Caco-2 (cell line): ENCODE data around the gene AFMID. TPM values are rescaled to one million over a fixed set of nuclear protein-coding genes. Genes with fewer than 3 reads are reported as not detected.

Experiments
- BruUV-seq: library from RNA; stranded (reverse); fragments of 400-500 nt; replicated peaks from 2 replicates; lab custom pipeline; 2021; lab: Mats Ljungman, UMichigan
- CTCF ChIA-PET: fragments of 300-600 bp; sonication (Branson Sonifier 250); formaldehyde crosslinking; loops from one replicate; lab custom pipeline; 2022; ENCODE audit warnings: antibody characterized with exemption; lab: Charles Lee
- POLR2A ChIA-PET: fragments of 300-600 bp; sonication (Branson Sonifier 250); formaldehyde crosslinking; loops from one replicate; lab custom pipeline; 2022; ENCODE audit warnings: antibody characterized with exemption; lab: Charles Lee
- DNase-seq, 2 experiments: peaks; one replicate each; pipeline versions ENCODE4 v3.0.0 to v3.0.0-alpha.2; 2020 to 2022
- H3K27me3 ChIP-seq: replicated peaks from 2 replicates; pipeline ENCODE4 v1.6.0; 2011; ENCODE audit warnings: low read length; ENCODE audit not compliant: control insufficient read depth, insufficient read depth
- H3K36me3 ChIP-seq: 2 replicates; pipeline ENCODE4 v1.5.1; 2011; ENCODE audit warnings: low read length; ENCODE audit not compliant: control insufficient read depth, insufficient read depth
- H3K4me1 ChIP-seq: fragments of 250-450 bp; sonication (Bioruptor Pico); 2 replicates; pipeline ENCODE4 v1.5.1; 2020; ENCODE audit warnings: mild to moderate bottlenecking
- H3K4me3 ChIP-seq: 2 replicates; pipeline ENCODE4 v1.5.1; 2011; ENCODE audit warnings: low read depth, mild to moderate bottlenecking, control low read depth, low read length
- H3K9me3 ChIP-seq: fragments of 250-450 bp; sonication (Bioruptor Pico); 2 replicates; pipeline ENCODE4 v1.5.1; 2020; ENCODE audit warnings: mild to moderate bottlenecking, moderate library complexity
- H3K27ac Mint-ChIP-seq: one replicate; pipeline ENCODE4 v1.8.0; 2022; ENCODE audit warnings: mixed read lengths; ENCODE audit not compliant: unreplicated experiment
- H3K27me3 Mint-ChIP-seq: one replicate; pipeline ENCODE4 v1.8.0; 2022; ENCODE audit warnings: mixed read lengths; ENCODE audit not compliant: insufficient read depth, unreplicated experiment
- H3K36me3 Mint-ChIP-seq: one replicate; pipeline ENCODE4 v1.8.0; 2022; ENCODE audit warnings: mild to moderate bottlenecking, mixed read lengths; ENCODE audit not compliant: insufficient read depth, unreplicated experiment
- H3K4me1 Mint-ChIP-seq: one replicate; pipeline ENCODE4 v1.8.0; 2022; ENCODE audit warnings: low read depth, mixed read lengths; ENCODE audit not compliant: unreplicated experiment
- H3K4me3 Mint-ChIP-seq: one replicate; pipeline ENCODE4 v1.8.0; 2022; ENCODE audit warnings: mild to moderate bottlenecking, moderate library complexity, mixed read lengths; ENCODE audit not compliant: unreplicated experiment
- H3K9me3 Mint-ChIP-seq: one replicate; pipeline ENCODE4 v1.8.0; 2022; ENCODE audit warnings: mixed read lengths; ENCODE audit not compliant: unreplicated experiment
- intact Hi-C: fragments of 100-400 bp; cut with micrococcal nuclease; formaldehyde crosslinking; loops from one replicate; pipeline ENCODE4 v1.10.0; 2022; ENCODE audit not compliant: unreplicated experiment
- total RNA-seq: library from RNA; stranded (reverse); gene quantifications from 2 replicates; pipeline ENCODE4 v1.2.3, GENCODE V29; 2022
- TF ChIP-seq, protein P1 (sequence below), 2 experiments: fragments of 200-600 bp in 1 of 2; IDR thresholded peaks; 1 replicate in 1 of 2; 2 replicates in 1 of 2; pipeline versions ENCODE4 v1.5.1 to v1.8.0; 2011 to 2022; ENCODE audit warnings: antibody characterized with exemption in 1 of 2, control low read depth in 1 of 2, inconsistent platforms in 1 of 2, low read depth in 1 of 2, low read length in 1 of 2, mild to moderate bottlenecking in 1 of 2, moderate library complexity in 1 of 2; ENCODE audit not compliant: insufficient read depth in 1 of 2, severe bottlenecking in 1 of 2, unreplicated experiment in 1 of 2

Gene AFMID
- total RNA-seq, 1 experiment from 2014 or later: 83.0 TPM

DNA sequence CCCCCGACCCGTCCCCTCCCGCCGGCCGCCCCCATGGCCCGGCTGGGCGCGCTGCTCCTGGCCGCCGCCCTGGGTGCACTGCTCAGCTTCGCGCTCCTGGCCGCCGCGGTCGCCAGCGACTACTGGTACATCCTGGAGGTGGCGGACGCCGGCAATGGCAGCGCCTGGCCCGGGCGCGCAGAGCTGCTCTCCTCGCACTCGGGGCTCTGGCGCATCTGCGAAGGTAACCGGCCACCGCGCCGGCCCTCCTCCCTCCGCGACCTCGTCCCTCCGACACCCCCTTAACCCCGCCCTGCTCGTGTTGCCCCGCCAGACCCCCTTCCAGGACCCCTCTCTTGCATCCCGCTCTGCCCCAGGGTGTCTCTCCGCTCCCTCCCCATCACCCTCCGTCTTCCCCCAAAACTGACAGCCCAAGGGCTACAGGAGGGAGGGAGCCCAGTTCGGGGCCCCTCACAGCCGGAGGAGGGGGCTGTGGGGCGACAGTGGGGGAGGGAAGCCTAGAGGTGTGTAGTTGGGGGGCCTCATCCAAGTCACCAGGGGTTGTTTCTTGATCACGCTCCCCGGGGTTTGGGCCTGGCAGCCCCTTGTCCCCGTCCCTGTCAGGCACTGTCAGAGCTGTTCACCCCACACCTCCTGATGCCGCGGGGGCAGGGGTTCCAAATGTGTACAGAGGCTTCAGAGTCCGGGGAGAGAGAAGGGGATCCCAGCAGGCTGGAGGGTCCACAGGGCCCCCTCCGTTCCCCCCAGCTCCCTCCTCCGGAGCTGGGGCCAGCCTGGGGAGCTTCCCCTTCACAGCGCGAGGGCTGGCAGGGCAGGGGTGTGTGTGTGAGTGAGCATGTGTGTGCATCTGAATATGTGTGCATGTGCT, 45.1 kb downstream of the AFMID start:
- intact Hi-C loops: no loop called here
- Mint-ChIP-seq H3K36me3 (no peaks in the 10 kb centered on the region), H3K9me3 (no peaks in the 10 kb centered on the region), H3K4me3 (no peak overlapping the region), H3K27ac (no peak overlapping the region), H3K4me1 (no peaks in the 10 kb centered on the region), H3K27me3 (no peaks in the 10 kb centered on the region)
- TF ChIP-seq, protein P1, sequence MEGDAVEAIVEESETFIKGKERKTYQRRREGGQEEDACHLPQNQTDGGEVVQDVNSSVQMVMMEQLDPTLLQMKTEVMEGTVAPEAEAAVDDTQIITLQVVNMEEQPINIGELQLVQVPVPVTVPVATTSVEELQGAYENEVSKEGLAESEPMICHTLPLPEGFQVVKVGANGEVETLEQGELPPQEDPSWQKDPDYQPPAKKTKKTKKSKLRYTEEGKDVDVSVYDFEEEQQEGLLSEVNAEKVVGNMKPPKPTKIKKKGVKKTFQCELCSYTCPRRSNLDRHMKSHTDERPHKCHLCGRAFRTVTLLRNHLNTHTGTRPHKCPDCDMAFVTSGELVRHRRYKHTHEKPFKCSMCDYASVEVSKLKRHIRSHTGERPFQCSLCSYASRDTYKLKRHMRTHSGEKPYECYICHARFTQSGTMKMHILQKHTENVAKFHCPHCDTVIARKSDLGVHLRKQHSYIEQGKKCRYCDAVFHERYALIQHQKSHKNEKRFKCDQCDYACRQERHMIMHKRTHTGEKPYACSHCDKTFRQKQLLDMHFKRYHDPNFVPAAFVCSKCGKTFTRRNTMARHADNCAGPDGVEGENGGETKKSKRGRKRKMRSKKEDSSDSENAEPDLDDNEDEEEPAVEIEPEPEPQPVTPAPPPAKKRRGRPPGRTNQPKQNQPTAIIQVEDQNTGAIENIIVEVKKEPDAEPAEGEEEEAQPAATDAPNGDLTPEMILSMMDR (IDR thresholded peaks at IDR 0.05; ENCODE audit: insufficient read depth in 1 of 2, low read depth in 1 of 2, low read length in 1 of 2, severe bottlenecking in 1 of 2, unreplicated experiment in 1 of 2): no peak
- CTCF ChIA-PET: no interaction called here
- POLR2A ChIA-PET: no interaction called here
- Histone ChIP-seq H3K4me1 (no peaks in the 10 kb centered on the region), H3K36me3 (no peaks in the 10 kb centered on the region), H3K4me3 (no peak overlapping the region), H3K27me3 (no peaks in the 10 kb centered on the region), H3K9me3 (no peaks in the 10 kb centered on the region)
- no TSS peak for BruUV-seq
- DNase-seq: no peak

DNA sequence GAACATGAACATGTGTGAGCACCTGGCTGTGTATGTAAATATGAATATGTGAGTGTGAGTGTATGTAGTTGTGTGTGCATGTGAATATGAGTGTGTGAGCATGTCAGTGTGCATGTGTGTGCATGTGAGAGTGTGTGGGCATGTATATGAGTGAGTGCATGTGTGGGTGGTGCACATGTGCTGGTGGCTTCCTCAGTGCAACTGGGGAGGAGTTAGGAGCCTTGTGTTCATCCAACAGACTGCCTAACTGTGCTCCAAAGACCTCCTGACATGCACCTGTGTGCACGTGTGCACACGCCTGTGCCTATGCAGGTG, 45.7 kb downstream of the AFMID start:
- H3K4me1 Mint-ChIP-seq: no peaks in the 10 kb centered on the region
- ChIA-PET POLR2A (no interaction called here), CTCF (no interaction called here)
- Histone ChIP-seq H3K4me1 (no peaks in the 10 kb centered on the region), H3K9me3 (no peaks in the 10 kb centered on the region), H3K27me3 (no peaks in the 10 kb centered on the region), H3K4me3 (no peak overlapping the region), H3K36me3 (no peaks in the 10 kb centered on the region)
- H3K36me3 Mint-ChIP-seq: no peaks in the 10 kb centered on the region
- BruUV-seq: no TSS peak
- H3K4me3 Mint-ChIP-seq: no peak overlapping the region
- no peaks in the 10 kb centered on the region for H3K27me3 Mint-ChIP-seq
- intact Hi-C loops: no loop called here
- TF ChIP-seq, protein P1 (IDR thresholded peaks at IDR 0.05; ENCODE audit: insufficient read depth in 1 of 2, low read depth in 1 of 2, low read length in 1 of 2, severe bottlenecking in 1 of 2, unreplicated experiment in 1 of 2): no peak
- no peak overlapping the region for H3K27ac Mint-ChIP-seq
- no peak for DNase-seq
- no peaks in the 10 kb centered on the region for H3K9me3 Mint-ChIP-seq

DNA sequence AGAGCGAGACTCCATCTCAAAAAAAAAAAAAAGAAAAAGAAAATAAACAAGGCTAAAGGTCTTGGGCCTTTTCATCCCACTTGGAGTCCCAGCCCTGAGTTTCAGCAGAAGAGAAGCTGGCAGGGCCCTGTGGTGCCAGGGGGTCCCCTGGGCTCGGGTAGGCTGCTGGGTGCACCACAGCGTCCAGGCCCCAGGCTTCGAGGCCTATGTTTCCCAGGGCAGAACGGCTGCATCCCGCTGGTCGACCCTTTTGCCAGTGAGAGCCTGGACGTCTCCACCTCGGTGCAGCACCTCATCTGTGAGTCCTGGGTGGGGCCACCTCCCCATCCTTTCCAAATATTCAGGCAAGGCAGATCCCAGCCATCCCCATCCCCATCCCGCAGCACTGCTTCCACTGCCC, 46.5 kb downstream of the AFMID start:
- no peaks in the 10 kb centered on the region for H3K9me3 Mint-ChIP-seq
- Histone ChIP-seq H3K27me3 (no peaks in the 10 kb centered on the region), H3K9me3 (no peaks in the 10 kb centered on the region), H3K4me1 (no peaks in the 10 kb centered on the region), H3K36me3 (no peaks in the 10 kb centered on the region), H3K4me3 (no peak overlapping the region)
- no peaks in the 10 kb centered on the region for H3K4me1 Mint-ChIP-seq
- no peak overlapping the region for H3K27ac Mint-ChIP-seq
- CTCF ChIA-PET: no interaction called here
- no peak overlapping the region for H3K4me3 Mint-ChIP-seq
- DNase-seq: no peak
- no peaks in the 10 kb centered on the region for H3K27me3 Mint-ChIP-seq
- intact Hi-C loops: no loop called here
- TF ChIP-seq, protein P1 (IDR thresholded peaks at IDR 0.05; ENCODE audit: insufficient read depth in 1 of 2, low read depth in 1 of 2, low read length in 1 of 2, severe bottlenecking in 1 of 2, unreplicated experiment in 1 of 2): no peak
- no peaks in the 10 kb centered on the region for H3K36me3 Mint-ChIP-seq
- POLR2A ChIA-PET: no interaction called here
- no TSS peak for BruUV-seq
